Stimulated activated CD4-positive, alpha-beta T cell treated with anti-CD3 and anti-CD28 coated beads, TNF-alpha, amount 100 ng/mL, for 48 hours (primary cell): ENCODE results near the gene DNAJC5G.
A peak's percentile ranks its signal among the peaks of the same experiment; 100 is the strongest.
"Not testable (repeated sequence)": the region's sequence is repeated elsewhere in the genome, so short reads cannot be mapped to it uniquely, and the experiment has no call there.

Source experiments
- DNase-seq, 3 donors: peaks; one replicate each; pipeline ENCODE4 v3.0.0-alpha.2; 2020; ENCODE audit warnings: low read depth in 3 of 3

DNAJC5G gene

GRCh38 chr2:27251766-27252165 is 23.5 kb upstream of the DNAJC5G start:
- no peak for DNase-seq

GRCh38 chr2:27255187-27255586 is 20.0 kb upstream of the DNAJC5G start:
- DNase-seq: no peak

- no peak for DNase-seq
Observed at GRCh38 chr2:27255660-27256059, 19.6 kb upstream of the DNAJC5G start.

- no peak for DNase-seq
Observed at GRCh38 chr2:27256855-27257454, 18.3 kb upstream of the DNAJC5G start.

- DNase-seq: no peak
Observed at GRCh38 chr2:27258051-27258450, 17.2 kb upstream of the DNAJC5G start.

- no peak for DNase-seq
Observed at GRCh38 chr2:27261241-27261925, 13.8 kb upstream of the DNAJC5G start.

GRCh38 chr2:27261926-27262298 is 13.3 kb upstream of the DNAJC5G start:
- no peak for DNase-seq

- DNase-seq: peak; percentile 52 to 80 (median 56)
Observed at GRCh38 chr2:27262379-27263286, 12.6 kb upstream of the DNAJC5G start, which contains the start of gene SLC30A3. TSS of gene SLC30A3 (minus strand) at chr2:27263047. CDS start at chr2:27262906, 141 bp downstream.

- DNase-seq: no peak
Observed at GRCh38 chr2:27263287-27264252, 11.7 kb upstream of the DNAJC5G start.

- DNase-seq: no peak
Observed at GRCh38 chr2:27264253-27264752, 10.9 kb upstream of the DNAJC5G start.

GRCh38 chr2:27264753-27265535 is 10.3 kb upstream of the DNAJC5G start:
- peak in 2 of 3 donors; percentile 26 to 30 for DNase-seq

GRCh38 chr2:27265536-27265870 is 9.7 kb upstream of the DNAJC5G start:
- DNase-seq: no peak

GRCh38 chr2:27268296-27268695 is 6.9 kb upstream of the DNAJC5G start:
- not testable (repeated sequence) for DNase-seq

GRCh38 chr2:27270131-27270530 is 5.1 kb upstream of the DNAJC5G start:
- no peak for DNase-seq

- no peak for DNase-seq
Observed at GRCh38 chr2:27270670-27271069, 4.6 kb upstream of the DNAJC5G start.

GRCh38 chr2:27271631-27272340 is 3.4 kb upstream of the DNAJC5G start:
- no peak for DNase-seq

- not testable (repeated sequence) for DNase-seq
Observed at GRCh38 chr2:27272537-27273522, 2.4 kb upstream of the DNAJC5G start.

- no peak for DNase-seq
Observed at GRCh38 chr2:27278010-27278409, 2.8 kb downstream of the DNAJC5G start.

- no peak for DNase-seq
Observed at GRCh38 chr2:27280826-27281225, 5.6 kb downstream of the DNAJC5G start.
